ENCODE data around the gene ARHGEF6.
A peak's percentile ranks its signal among the peaks of the same experiment; 100 is the strongest.
"Not testable (repeated sequence)": the region's sequence is repeated elsewhere in the genome, so short reads cannot be mapped to it uniquely, and the experiment has no call there.

Gene ARHGEF6

GRCh38 chrX:136778020-136778419, 2.7 kb downstream of the ARHGEF6 start:
- TF ChIP-seq CTCF (IDR thresholded peaks at IDR 0.05; ENCODE audit: borderline replicate concordance, control extremely low read depth, extremely low read depth, insufficient read depth, missing control alignments), result no peak
- no peak for DNase-seq (ENCODE audit: low spot score)
- in situ Hi-C loops (cut with MboI; ENCODE audit: low sequenced_read_pairs, unreplicated experiment), result no loop called here

DNA sequence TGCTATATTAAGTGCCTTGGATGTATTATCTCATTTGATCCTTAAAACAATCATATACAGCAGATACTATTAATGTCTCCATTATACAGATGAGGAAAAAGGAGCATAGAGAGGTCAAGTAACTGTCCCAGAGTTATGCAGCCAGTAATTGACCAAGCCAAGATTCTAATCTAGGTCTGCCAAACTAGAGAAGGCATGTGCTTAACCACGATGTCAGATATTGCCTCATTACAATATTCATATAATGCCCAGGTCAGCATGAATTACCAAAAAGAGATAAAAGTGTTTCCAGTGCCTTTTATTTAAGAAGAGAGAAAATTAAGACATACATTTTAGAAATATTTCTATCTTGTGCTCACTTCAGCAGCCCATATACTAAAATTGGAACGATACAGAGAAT, 7.1 kb downstream of the ARHGEF6 start:
- DNase-seq (ENCODE audit: low spot score), result no peak
- in situ Hi-C loops (cut with MboI; ENCODE audit: low sequenced_read_pairs, unreplicated experiment), result no loop called here
- TF ChIP-seq CTCF (IDR thresholded peaks at IDR 0.05; ENCODE audit: borderline replicate concordance, control extremely low read depth, extremely low read depth, insufficient read depth, missing control alignments), result no peak

GRCh38 chrX:136771869-136772268, 8.9 kb downstream of the ARHGEF6 start:
- DNase-seq (ENCODE audit: low spot score); in situ Hi-C loops (cut with MboI; ENCODE audit: low sequenced_read_pairs, unreplicated experiment): not testable (repeated sequence)

DNA sequence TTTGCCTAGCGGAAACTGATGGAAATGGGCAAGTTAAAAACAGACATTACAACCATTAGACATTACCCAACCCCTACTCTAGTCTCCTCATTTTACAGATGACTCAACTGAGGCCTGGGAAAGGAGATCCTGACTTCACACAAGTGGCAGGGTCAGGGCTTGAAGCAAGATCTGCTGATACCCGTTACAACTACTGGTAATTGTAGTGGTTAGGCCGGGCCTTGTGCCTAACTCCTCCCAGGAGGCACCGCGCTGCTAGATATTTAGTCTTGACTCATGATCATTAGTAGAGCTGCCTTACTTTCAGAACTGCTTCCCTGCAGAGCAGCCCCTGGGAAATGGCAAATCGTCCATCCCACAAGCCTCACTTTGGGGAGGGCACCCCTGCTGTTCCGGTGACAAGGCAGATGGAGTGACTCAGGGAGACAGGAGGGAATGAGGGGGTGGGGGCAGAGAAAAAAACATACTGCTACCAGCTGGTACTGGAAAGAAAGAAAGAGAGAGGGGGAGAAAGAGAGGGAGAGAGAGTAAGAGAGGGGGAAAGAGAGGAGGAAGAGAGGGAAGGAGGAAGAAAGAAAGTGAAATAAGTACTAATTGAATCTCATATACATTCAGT, 12.2 kb downstream of the ARHGEF6 start:
- DNase-seq (ENCODE audit: low spot score), result peak; percentile 38
- TF ChIP-seq CTCF (IDR thresholded peaks at IDR 0.05; ENCODE audit: borderline replicate concordance, control extremely low read depth, extremely low read depth, insufficient read depth, missing control alignments), result no peak
- in situ Hi-C loops (cut with MboI; ENCODE audit: low sequenced_read_pairs, unreplicated experiment), result no loop called here

DNA sequence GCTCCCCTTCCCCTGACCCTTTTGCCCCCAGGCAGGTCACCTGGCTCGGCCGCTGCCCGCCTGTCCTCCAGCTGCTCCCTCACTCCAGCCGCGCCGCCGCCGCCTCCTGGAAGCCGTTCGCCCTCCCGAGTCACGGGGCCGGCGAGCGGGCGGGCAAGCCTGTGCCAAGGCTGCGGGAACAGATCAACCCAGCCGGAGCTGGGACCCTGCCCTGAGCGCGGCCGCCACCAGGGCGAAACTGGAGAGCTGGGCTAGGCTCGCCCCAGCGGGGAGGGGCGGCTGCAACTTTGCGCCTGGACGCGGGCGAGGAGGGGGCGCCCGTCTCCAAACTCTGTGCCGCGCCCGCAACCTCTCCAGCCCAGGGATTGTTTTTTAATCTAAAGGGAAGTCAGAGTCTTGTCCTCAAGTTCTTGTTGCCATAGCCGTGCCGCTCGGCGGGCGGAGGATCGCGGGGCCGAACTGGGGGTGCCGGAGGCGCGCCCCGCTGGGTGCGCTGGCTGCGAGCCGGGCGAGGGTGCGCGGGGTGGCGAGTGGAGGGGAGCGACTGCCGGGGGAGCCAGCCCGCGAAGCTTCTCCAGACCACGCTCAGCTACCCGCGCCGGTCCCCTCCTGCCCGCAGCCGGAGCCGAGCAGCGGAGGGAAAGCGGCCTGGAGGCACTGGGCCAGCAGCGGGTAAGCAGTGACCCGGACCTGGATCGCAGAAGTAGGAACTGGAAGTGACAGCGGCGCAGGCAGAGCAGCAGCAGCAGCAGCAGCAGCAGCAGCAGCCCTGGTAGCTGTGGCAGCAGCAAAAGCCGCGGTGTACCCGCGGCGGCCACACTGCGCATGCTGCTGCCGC, 13.4 kb downstream of the ARHGEF6 start:
- DNase-seq (ENCODE audit: low spot score), result peak; percentile 68
- TF ChIP-seq CTCF (IDR thresholded peaks at IDR 0.05; ENCODE audit: borderline replicate concordance, control extremely low read depth, extremely low read depth, insufficient read depth, missing control alignments), result peak; percentile 31
- in situ Hi-C loops (cut with MboI; ENCODE audit: low sequenced_read_pairs, unreplicated experiment), result no loop called here

DNA sequence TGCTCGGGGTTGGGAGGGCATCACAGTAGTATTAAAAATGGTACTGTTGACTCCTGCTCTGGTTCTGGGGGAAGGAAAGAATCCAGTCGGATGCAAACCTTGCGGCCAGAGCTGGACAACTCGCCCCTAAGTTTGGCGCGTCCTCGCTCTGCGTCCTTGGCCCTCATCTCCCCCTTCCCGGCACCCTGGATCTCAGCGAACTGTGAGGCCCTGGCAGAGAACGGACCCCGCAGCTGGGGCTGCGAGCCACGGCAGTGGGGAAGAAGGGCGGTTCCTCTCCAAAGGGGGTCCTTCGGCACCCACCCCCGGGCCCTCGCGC, 14.0 kb downstream of the ARHGEF6 start:
- no peak for TF ChIP-seq CTCF (IDR thresholded peaks at IDR 0.05; ENCODE audit: borderline replicate concordance, control extremely low read depth, extremely low read depth, insufficient read depth, missing control alignments)
- no peak for DNase-seq (ENCODE audit: low spot score)
- in situ Hi-C loops (cut with MboI; ENCODE audit: low sequenced_read_pairs, unreplicated experiment), result no loop called here

- TF ChIP-seq CTCF (IDR thresholded peaks at IDR 0.05; ENCODE audit: borderline replicate concordance, control extremely low read depth, extremely low read depth, insufficient read depth, missing control alignments), result no peak
- in situ Hi-C loops (cut with MboI; ENCODE audit: low sequenced_read_pairs, unreplicated experiment), result no loop called here
- no peak for DNase-seq (ENCODE audit: low spot score)
Observed at GRCh38 chrX:136765821-136766356, 14.8 kb downstream of the ARHGEF6 start.
